ENCODE measurements around the gene PKDCC. TPM values are rescaled to one million over a fixed set of nuclear protein-coding genes. Genes with fewer than 3 reads are reported as not detected.

Gene PKDCC
- total RNA-seq, 1 experiment from 2014 or later = 322 TPM

- peaks cover 8% of the 10 kb centered on the region for H3K36me3 Mint-ChIP-seq (ENCODE audit: insufficient read depth, unreplicated experiment)
- H3K36me3 ChIP-seq (ENCODE audit: control insufficient read depth, insufficient read depth, low read length) = no peaks in the 10 kb centered on the region; the same call in 1 of the 2 replicates
- POLR2A ChIA-PET = no interaction called here
- H3K9me3 ChIP-seq = peaks cover 7% of the 10 kb centered on the region; the same call in 1 of the 2 replicates
- peaks cover 27% of the 10 kb centered on the region for H3K4me1 ChIP-seq
- no peak overlapping the region for H3K4me3 Mint-ChIP-seq (ENCODE audit: unreplicated experiment)
- H3K27me3 ChIP-seq (replicated peaks; ENCODE audit: control insufficient read depth, insufficient read depth, low read length) = no peaks in the 10 kb centered on the region
- peaks cover 39% of the 10 kb centered on the region for H3K9me3 Mint-ChIP-seq (ENCODE audit: unreplicated experiment)
- BruUV-seq (replicated peaks) = no TSS peak
- no peak for DNase-seq
- CTCF ChIA-PET = no interaction called here
- H3K4me1 Mint-ChIP-seq (ENCODE audit: low read depth, unreplicated experiment) = peaks cover 39% of the 10 kb centered on the region
- intact Hi-C loops (cut with micrococcal nuclease; ENCODE audit: unreplicated experiment) = no loop called here
- no peak overlapping the region for H3K27ac Mint-ChIP-seq (ENCODE audit: unreplicated experiment)
- H3K27me3 Mint-ChIP-seq (ENCODE audit: insufficient read depth, unreplicated experiment) = no peaks in the 10 kb centered on the region
- H3K4me3 ChIP-seq (ENCODE audit: low read depth, low read length) = no peak overlapping the region
- TF ChIP-seq CTCF (IDR thresholded peaks at IDR 0.05; ENCODE audit: insufficient read depth in 1 of 2, low read depth in 1 of 2, low read length in 1 of 2, severe bottlenecking in 1 of 2, unreplicated experiment in 1 of 2) = peak in 1 of 2 experiments; percentile 6
These were observed 26.8 kb downstream of the PKDCC start for GRCh38 chr2:42074661-42075060.

- POLR2A ChIA-PET = no interaction called here
- peak overlapping the region; percentile 30 for H3K27ac Mint-ChIP-seq (ENCODE audit: unreplicated experiment)
- CTCF ChIA-PET = no interaction called here
- Histone ChIP-seq H3K9me3 (peaks cover 7% of the 10 kb centered on the region; the same call in 1 of the 2 replicates), H3K36me3 (ENCODE audit: control insufficient read depth, insufficient read depth, low read length) (no peaks in the 10 kb centered on the region; the same call in 1 of the 2 replicates), H3K4me3 (ENCODE audit: low read depth, low read length) (no peak overlapping the region), H3K27me3 (replicated peaks; ENCODE audit: control insufficient read depth, insufficient read depth, low read length) (no peaks in the 10 kb centered on the region), H3K4me1 (peaks cover 25% of the 10 kb centered on the region)
- peaks cover 8% of the 10 kb centered on the region for H3K36me3 Mint-ChIP-seq (ENCODE audit: insufficient read depth, unreplicated experiment)
- TF ChIP-seq CTCF (IDR thresholded peaks at IDR 0.05; ENCODE audit: insufficient read depth in 1 of 2, low read depth in 1 of 2, low read length in 1 of 2, severe bottlenecking in 1 of 2, unreplicated experiment in 1 of 2) = no peak
- H3K4me3 Mint-ChIP-seq (ENCODE audit: unreplicated experiment) = no peak overlapping the region
- H3K9me3 Mint-ChIP-seq (ENCODE audit: unreplicated experiment) = peaks cover 39% of the 10 kb centered on the region
- intact Hi-C loops (cut with micrococcal nuclease; ENCODE audit: unreplicated experiment) = no loop called here
- no TSS peak for BruUV-seq (replicated peaks)
- peaks cover 42% of the 10 kb centered on the region for H3K4me1 Mint-ChIP-seq (ENCODE audit: low read depth, unreplicated experiment)
- DNase-seq = no peak
- H3K27me3 Mint-ChIP-seq (ENCODE audit: insufficient read depth, unreplicated experiment) = no peaks in the 10 kb centered on the region
These were observed 28.8 kb downstream of the PKDCC start for GRCh38 chr2:42076357-42077225.

- POLR2A ChIA-PET = no interaction called here
- no peaks in the 10 kb centered on the region for H3K27me3 Mint-ChIP-seq (ENCODE audit: insufficient read depth, unreplicated experiment)
- Histone ChIP-seq H3K36me3 (ENCODE audit: control insufficient read depth, insufficient read depth, low read length) (no peaks in the 10 kb centered on the region; the same call in 1 of the 2 replicates), H3K4me1 (peaks cover 18% of the 10 kb centered on the region), H3K27me3 (replicated peaks; ENCODE audit: control insufficient read depth, insufficient read depth, low read length) (no peaks in the 10 kb centered on the region), H3K9me3 (peaks cover 7% of the 10 kb centered on the region; the same call in 1 of the 2 replicates), H3K4me3 (ENCODE audit: low read depth, low read length) (no peak overlapping the region)
- H3K9me3 Mint-ChIP-seq (ENCODE audit: unreplicated experiment) = peaks cover 40% of the 10 kb centered on the region
- H3K4me3 Mint-ChIP-seq (ENCODE audit: unreplicated experiment) = no peak overlapping the region
- H3K36me3 Mint-ChIP-seq (ENCODE audit: insufficient read depth, unreplicated experiment) = peaks cover 8% of the 10 kb centered on the region
- TF ChIP-seq CTCF (IDR thresholded peaks at IDR 0.05; ENCODE audit: insufficient read depth in 1 of 2, low read depth in 1 of 2, low read length in 1 of 2, severe bottlenecking in 1 of 2, unreplicated experiment in 1 of 2) = peak in 1 of 2 experiments; percentile 1
- peaks cover 35% of the 10 kb centered on the region for H3K4me1 Mint-ChIP-seq (ENCODE audit: low read depth, unreplicated experiment)
- intact Hi-C loops (cut with micrococcal nuclease; ENCODE audit: unreplicated experiment) = no loop called here
- peak overlapping the region; percentile 30 for H3K27ac Mint-ChIP-seq (ENCODE audit: unreplicated experiment)
- CTCF ChIA-PET = interaction anchor here (0.9 kb wide), 1 partner anchor 224 kb away, joined by 3 read pairs; no protein-coding TSS in a partner anchor
- BruUV-seq (replicated peaks) = no TSS peak
- no peak for DNase-seq
These were observed 29.5 kb downstream of the PKDCC start for GRCh38 chr2:42077343-42077742.
